ENCODE results near the gene PNPLA1.

The PNPLA1 gene

DNA sequence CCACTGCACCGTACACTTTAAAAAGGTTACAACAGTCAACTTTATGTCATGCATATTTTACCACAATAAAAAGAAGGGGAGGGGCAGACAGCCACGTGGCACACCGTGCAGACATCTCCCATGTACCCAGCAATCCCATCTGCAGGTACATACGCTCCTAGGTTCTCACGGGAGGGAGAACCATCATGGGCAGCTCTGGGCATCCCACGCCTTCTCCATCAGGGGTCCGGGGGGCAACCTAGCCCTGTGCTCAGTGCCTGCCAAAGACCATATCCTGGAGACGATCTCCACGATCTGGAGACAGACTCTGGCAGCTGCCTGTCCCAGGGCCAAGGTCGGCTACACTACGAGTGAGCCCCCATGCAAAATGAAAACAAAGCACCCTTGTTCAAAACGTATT lies 69.3 kb downstream of the PNPLA1 start:
- H3K9me3 ChIP-seq (ENCODE audit: insufficient read depth, low read depth, low read length) = no peaks in the 10 kb centered on the region
- no peak overlapping the region for H3K9ac ChIP-seq (ENCODE audit: low read depth, low read length)
- H3K36me3 ChIP-seq (ENCODE audit: insufficient read depth, low read length) = no peaks in the 10 kb centered on the region
- H3K4me3 ChIP-seq (ENCODE audit: low read length) = no peak overlapping the region
- H3K27me3 ChIP-seq (ENCODE audit: insufficient read depth, low read length) = peaks cover 16% of the 10 kb centered on the region
- no peaks in the 10 kb centered on the region; the same call in 1 of the 2 replicates for H3K4me1 ChIP-seq (ENCODE audit: insufficient read depth, low read length)
- no peak overlapping the region for H3K27ac ChIP-seq (ENCODE audit: low read depth, low read length)
- WGBS = 87% methylated on average over 12 of the region's 12 CpGs

GRCh38 chr6:36340306-36340617 lies 70.4 kb downstream of the PNPLA1 start:
- Histone ChIP-seq H3K4me1 (ENCODE audit: insufficient read depth, low read length) (no peaks in the 10 kb centered on the region), H3K27ac (ENCODE audit: low read depth, low read length) (no peak overlapping the region), H3K27me3 (ENCODE audit: insufficient read depth, low read length) (peaks cover 16% of the 10 kb centered on the region), H3K9me3 (ENCODE audit: insufficient read depth, low read depth, low read length) (no peaks in the 10 kb centered on the region), H3K4me3 (ENCODE audit: low read length) (peak overlapping the region; percentile 41), H3K9ac (ENCODE audit: low read depth, low read length) (no peak overlapping the region), H3K36me3 (ENCODE audit: insufficient read depth, low read length) (no peaks in the 10 kb centered on the region)
- WGBS = 48% methylated on average over 12 of the region's 12 CpGs

GRCh38 chr6:36340618-36341454 lies 71.0 kb downstream of the PNPLA1 start:
- peak overlapping the region; percentile 41 for H3K4me3 ChIP-seq (ENCODE audit: low read length)
- no peaks in the 10 kb centered on the region for H3K4me1 ChIP-seq (ENCODE audit: insufficient read depth, low read length)
- H3K9me3 ChIP-seq (ENCODE audit: insufficient read depth, low read depth, low read length) = no peaks in the 10 kb centered on the region
- H3K9ac ChIP-seq (ENCODE audit: low read depth, low read length) = no peak overlapping the region
- H3K27ac ChIP-seq (ENCODE audit: low read depth, low read length) = no peak overlapping the region
- peaks cover 16% of the 10 kb centered on the region for H3K27me3 ChIP-seq (ENCODE audit: insufficient read depth, low read length)
- H3K36me3 ChIP-seq (ENCODE audit: insufficient read depth, low read length) = no peaks in the 10 kb centered on the region
- 23% methylated on average over 35 of the region's 36 CpGs for WGBS

DNA sequence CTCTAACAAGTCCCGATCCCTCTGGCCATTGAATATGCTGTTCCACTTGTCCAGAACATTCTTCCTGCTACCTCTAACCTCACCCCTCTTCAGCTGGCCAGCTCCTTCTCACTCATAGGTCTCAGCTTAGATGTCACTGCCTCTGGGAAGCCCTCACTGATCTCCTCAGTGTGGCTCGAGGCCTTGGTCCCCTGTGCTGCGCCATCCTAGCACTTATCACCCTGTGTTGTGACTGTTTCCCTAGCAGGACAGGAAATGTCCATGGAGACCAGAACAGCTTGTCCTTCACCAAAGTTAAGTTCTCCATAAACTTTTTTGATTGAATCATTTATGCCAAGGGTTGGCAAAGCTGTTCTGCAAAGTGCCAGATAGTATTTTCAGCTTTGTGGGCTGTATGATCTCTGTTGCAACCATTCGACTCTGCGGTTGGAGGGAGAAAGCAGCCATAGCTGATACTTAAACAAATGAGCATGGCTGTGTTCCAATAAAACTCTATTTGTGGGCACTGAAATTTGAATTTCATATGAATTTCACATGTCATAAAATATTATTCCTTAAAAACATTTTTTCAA lies 73.3 kb downstream of the PNPLA1 start:
- H3K9me3 ChIP-seq (ENCODE audit: insufficient read depth, low read depth, low read length) = no peaks in the 10 kb centered on the region
- no peaks in the 10 kb centered on the region for H3K36me3 ChIP-seq (ENCODE audit: insufficient read depth, low read length)
- no peak overlapping the region for H3K27ac ChIP-seq (ENCODE audit: low read depth, low read length)
- no peak overlapping the region for H3K4me3 ChIP-seq (ENCODE audit: low read length)
- no peak overlapping the region for H3K9ac ChIP-seq (ENCODE audit: low read depth, low read length)
- peaks cover 16% of the 10 kb centered on the region for H3K27me3 ChIP-seq (ENCODE audit: insufficient read depth, low read length)
- WGBS = 71% methylated on average over 5 of the region's 5 CpGs
- H3K4me1 ChIP-seq (ENCODE audit: insufficient read depth, low read length) = no peaks in the 10 kb centered on the region

DNA sequence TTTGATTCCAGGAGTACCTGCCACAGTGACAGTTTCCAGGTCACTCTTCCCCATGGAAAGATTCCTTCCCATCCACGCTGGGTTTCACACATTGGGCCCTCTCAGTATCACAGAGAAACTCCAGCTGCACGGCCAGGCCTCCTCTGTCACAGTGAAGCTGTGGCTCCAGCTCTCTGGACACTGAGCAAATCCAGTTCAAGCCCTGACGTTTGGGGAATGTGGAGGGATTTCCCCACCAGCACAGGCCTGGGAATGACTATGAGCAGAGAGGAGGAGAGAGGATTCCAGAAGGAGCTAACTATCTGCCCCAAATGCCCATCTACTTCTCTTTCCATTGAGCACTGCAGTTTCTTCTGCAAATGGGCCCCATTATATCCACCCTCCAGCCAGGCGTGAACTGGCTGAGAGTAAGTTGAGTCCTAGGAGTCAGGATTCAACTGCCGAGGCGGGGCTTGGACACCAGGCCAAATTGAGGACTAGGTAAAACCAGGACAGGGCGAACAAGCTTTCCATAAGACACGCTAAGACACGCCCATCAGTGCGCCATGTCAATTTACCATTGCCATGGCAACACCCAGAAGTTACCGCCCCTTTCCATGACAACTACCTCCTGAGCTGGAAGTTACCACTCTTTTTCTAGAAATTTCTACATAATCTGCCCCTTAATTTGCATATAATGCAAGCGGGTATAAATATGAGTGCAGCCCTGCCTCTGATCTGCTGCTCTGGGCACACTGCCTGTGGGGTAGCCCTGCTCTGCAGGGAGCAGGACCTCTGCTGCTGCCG lies 76.0 kb downstream of the PNPLA1 start:
- Histone ChIP-seq H3K27ac (ENCODE audit: low read depth, low read length) (no peak overlapping the region), H3K9ac (ENCODE audit: low read depth, low read length) (no peak overlapping the region), H3K4me3 (ENCODE audit: low read length) (no peak overlapping the region), H3K36me3 (ENCODE audit: insufficient read depth, low read length) (no peaks in the 10 kb centered on the region), H3K27me3 (ENCODE audit: insufficient read depth, low read length) (peaks cover under 1% of the 10 kb centered on the region; the same call in 1 of the 2 replicates), H3K9me3 (ENCODE audit: insufficient read depth, low read depth, low read length) (no peaks in the 10 kb centered on the region), H3K4me1 (ENCODE audit: insufficient read depth, low read length) (no peaks in the 10 kb centered on the region)
- WGBS = 93% methylated on average over 13 of the region's 13 CpGs

DNA sequence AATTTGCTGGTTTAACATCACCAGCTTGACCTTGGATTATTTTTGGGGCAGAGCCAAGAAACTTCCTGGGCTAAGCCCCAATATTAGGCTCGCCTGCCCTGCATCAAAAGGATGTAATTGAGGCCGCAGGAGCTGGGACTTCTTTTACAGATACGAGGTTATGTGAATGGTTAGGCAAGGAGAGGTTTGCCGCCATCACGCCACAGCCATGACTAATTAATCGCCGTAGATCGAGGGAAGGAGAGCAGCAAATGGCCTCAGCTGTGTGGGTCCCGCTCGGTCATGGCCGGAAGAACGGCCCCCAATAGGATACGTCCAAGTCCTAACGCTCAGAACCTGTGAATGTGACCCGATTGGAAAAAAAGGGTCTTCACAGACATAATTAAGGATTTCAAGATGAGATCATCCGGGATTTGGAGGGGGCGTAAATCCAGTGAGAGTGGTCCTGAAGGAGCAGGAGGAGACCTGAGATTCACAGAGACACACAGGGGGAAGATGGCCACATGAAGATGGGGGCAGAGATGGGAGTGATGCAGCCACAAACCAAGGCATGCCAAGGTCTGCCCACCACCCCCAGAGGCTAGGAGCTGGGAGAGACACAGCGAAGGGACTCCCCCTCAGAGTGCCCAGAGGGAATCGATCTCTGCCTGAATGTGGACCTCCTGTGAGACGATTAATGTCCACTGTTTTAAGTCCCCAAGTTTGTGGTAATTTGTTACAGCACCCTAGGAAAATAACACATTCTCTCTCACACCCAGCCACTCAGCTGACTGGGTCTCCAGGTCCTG lies 76.8 kb downstream of the PNPLA1 start:
- Histone ChIP-seq H3K9me3 (ENCODE audit: insufficient read depth, low read depth, low read length) (no peaks in the 10 kb centered on the region), H3K27ac (ENCODE audit: low read depth, low read length) (no peak overlapping the region), H3K27me3 (ENCODE audit: insufficient read depth, low read length) (no peaks in the 10 kb centered on the region), H3K9ac (ENCODE audit: low read depth, low read length) (no peak overlapping the region), H3K4me1 (ENCODE audit: insufficient read depth, low read length) (no peaks in the 10 kb centered on the region), H3K36me3 (ENCODE audit: insufficient read depth, low read length) (no peaks in the 10 kb centered on the region), H3K4me3 (ENCODE audit: low read length) (no peak overlapping the region)
- 95% methylated on average over 20 of the region's 20 CpGs for WGBS

GRCh38 chr6:36347621-36348020 lies 77.8 kb downstream of the PNPLA1 start:
- Histone ChIP-seq H3K9me3 (ENCODE audit: insufficient read depth, low read depth, low read length) (peaks cover 2% of the 10 kb centered on the region; the same call in 1 of the 2 replicates), H3K27me3 (ENCODE audit: insufficient read depth, low read length) (no peaks in the 10 kb centered on the region), H3K9ac (ENCODE audit: low read depth, low read length) (no peak overlapping the region), H3K27ac (ENCODE audit: low read depth, low read length) (no peak overlapping the region), H3K4me3 (ENCODE audit: low read length) (no peak overlapping the region), H3K4me1 (ENCODE audit: insufficient read depth, low read length) (no peaks in the 10 kb centered on the region), H3K36me3 (ENCODE audit: insufficient read depth, low read length) (no peaks in the 10 kb centered on the region)
- WGBS = 88% methylated on average over 4 of the region's 4 CpGs

DNA sequence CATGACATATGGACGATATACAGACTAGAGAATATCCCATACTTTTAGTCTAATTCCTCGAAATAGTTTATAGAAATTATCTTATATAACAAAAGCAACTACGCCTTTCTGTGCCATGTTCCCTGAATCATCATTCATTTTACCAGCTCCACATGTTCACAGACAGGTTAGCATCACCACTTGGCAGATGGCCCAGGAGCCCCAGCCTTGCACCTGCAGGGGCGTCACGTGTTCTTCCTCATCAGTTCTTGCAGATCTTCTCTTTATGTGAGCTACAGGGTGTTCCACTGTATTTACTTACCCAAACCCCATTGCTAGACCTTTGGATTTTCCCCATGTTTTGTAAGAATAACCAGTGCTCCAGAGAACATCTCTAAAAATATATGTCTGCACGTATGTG lies 79.4 kb downstream of the PNPLA1 start:
- H3K27ac ChIP-seq (ENCODE audit: low read depth, low read length) = no peak overlapping the region
- H3K4me3 ChIP-seq (ENCODE audit: low read length) = no peak overlapping the region
- WGBS = 93% methylated on average over 6 of the region's 6 CpGs
- H3K4me1 ChIP-seq (ENCODE audit: insufficient read depth, low read length) = no peaks in the 10 kb centered on the region
- no peaks in the 10 kb centered on the region for H3K36me3 ChIP-seq (ENCODE audit: insufficient read depth, low read length)
- peaks cover 3% of the 10 kb centered on the region; the same call in 1 of the 2 replicates for H3K9me3 ChIP-seq (ENCODE audit: insufficient read depth, low read depth, low read length)
- no peak overlapping the region for H3K9ac ChIP-seq (ENCODE audit: low read depth, low read length)
- H3K27me3 ChIP-seq (ENCODE audit: insufficient read depth, low read length) = no peaks in the 10 kb centered on the region

- H3K4me3 ChIP-seq (ENCODE audit: low read length) = no peak overlapping the region
- WGBS = 95% methylated on average over 4 of the region's 4 CpGs
- no peaks in the 10 kb centered on the region for H3K27me3 ChIP-seq (ENCODE audit: insufficient read depth, low read length)
- no peaks in the 10 kb centered on the region for H3K36me3 ChIP-seq (ENCODE audit: insufficient read depth, low read length)
- peaks cover 3% of the 10 kb centered on the region; the same call in 1 of the 2 replicates for H3K9me3 ChIP-seq (ENCODE audit: insufficient read depth, low read depth, low read length)
- H3K4me1 ChIP-seq (ENCODE audit: insufficient read depth, low read length) = no peaks in the 10 kb centered on the region
- no peak overlapping the region for H3K27ac ChIP-seq (ENCODE audit: low read depth, low read length)
- no peak overlapping the region for H3K9ac ChIP-seq (ENCODE audit: low read depth, low read length)
These were observed 80.2 kb downstream of the PNPLA1 start for GRCh38 chr6:36350082-36350481.

GRCh38 chr6:36350681-36351571 lies 81.1 kb downstream of the PNPLA1 start:
- no peak overlapping the region for H3K27ac ChIP-seq (ENCODE audit: low read depth, low read length)
- H3K27me3 ChIP-seq (ENCODE audit: insufficient read depth, low read length) = no peaks in the 10 kb centered on the region
- no peak overlapping the region for H3K4me3 ChIP-seq (ENCODE audit: low read length)
- WGBS = 89% methylated on average over 14 of the region's 15 CpGs
- no peak overlapping the region for H3K9ac ChIP-seq (ENCODE audit: low read depth, low read length)
- no peaks in the 10 kb centered on the region for H3K4me1 ChIP-seq (ENCODE audit: insufficient read depth, low read length)
- no peaks in the 10 kb centered on the region for H3K36me3 ChIP-seq (ENCODE audit: insufficient read depth, low read length)
- peaks cover 3% of the 10 kb centered on the region; the same call in 1 of the 2 replicates for H3K9me3 ChIP-seq (ENCODE audit: insufficient read depth, low read depth, low read length)
